WTC11 (cell line): ENCODE data around the gene FNDC3A. TPM values are rescaled to one million over a fixed set of nuclear protein-coding genes. Genes with fewer than 3 reads are reported as not detected.
"Not testable (repeated sequence)": the region's sequence is repeated elsewhere in the genome, so short reads cannot be mapped to it uniquely, and the experiment has no call there.

ENCODE experiments used
- ATAC-seq: fragments of 200-7000 bp; cut with Tn5 transposase; 2 replicates; pipeline ENCODE4 v1.10.0; 2021; ENCODE audit warnings: mild to moderate bottlenecking, moderate library complexity
- CTCF ChIA-PET: fragments of 300-600 bp; sonication (Branson Sonifier 250); formaldehyde crosslinking; loops from one replicate; lab custom pipeline; 2021; ENCODE audit warnings: antibody characterized with exemption; lab: Charles Lee
- POLR2A ChIA-PET: fragments of 350-600 bp; sonication (Branson Sonifier 250); formaldehyde crosslinking; loops from one replicate; lab custom pipeline; 2021; ENCODE audit warnings: antibody characterized with exemption; lab: Charles Lee
- DNase-seq: peaks from one replicate; pipeline ENCODE4 v3.0.0; 2021; ENCODE audit warnings: low spot score
- H3K27ac Mint-ChIP-seq: 2 replicates; pipeline ENCODE4 v1.8.0; 2021; ENCODE audit warnings: mixed read lengths
- H3K27me3 Mint-ChIP-seq: 2 replicates; pipeline ENCODE4 v1.8.0; 2021; ENCODE audit warnings: low read depth, mild to moderate bottlenecking, moderate library complexity, mixed read lengths
- H3K36me3 Mint-ChIP-seq: 2 replicates; pipeline ENCODE4 v1.8.0; 2021; ENCODE audit warnings: mixed read lengths
- H3K4me1 Mint-ChIP-seq: 2 replicates; pipeline ENCODE4 v1.8.0; 2022; ENCODE audit warnings: mixed read lengths
- H3K4me3 Mint-ChIP-seq: 2 replicates; pipeline ENCODE4 v1.8.0; 2021; ENCODE audit warnings: mild to moderate bottlenecking, moderate library complexity, mixed read lengths
- H3K9me3 Mint-ChIP-seq: 2 replicates; pipeline ENCODE4 v1.8.0; 2021; ENCODE audit warnings: mixed read lengths
- ATF1 ChIP-seq: sonication (generic); formaldehyde crosslinking; IDR thresholded peaks from 2 replicates; pipeline ENCODE4 v1.8.1; 2023; ENCODE audit warnings: mild to moderate bottlenecking, moderate library complexity, missing genetic modification reagents
- ATF2 ChIP-seq: sonication (generic); formaldehyde crosslinking; IDR thresholded peaks from 2 replicates; pipeline ENCODE4 v1.8.1; 2022; ENCODE audit warnings: low read depth, missing genetic modification reagents, borderline replicate concordance
- CREB1 ChIP-seq: sonication (generic); formaldehyde crosslinking; IDR thresholded peaks from 2 replicates; pipeline ENCODE4 v1.8.0; 2023; ENCODE audit warnings: mild to moderate bottlenecking, missing genetic modification reagents
- CREM ChIP-seq: sonication (generic); formaldehyde crosslinking; IDR thresholded peaks from 2 replicates; pipeline ENCODE4 v1.8.1; 2022; ENCODE audit warnings: mild to moderate bottlenecking, missing genetic modification reagents, moderate library complexity
- ELF4 ChIP-seq: sonication (generic); formaldehyde crosslinking; IDR thresholded peaks from 2 replicates; pipeline ENCODE4 v1.8.1; 2022; ENCODE audit warnings: low read depth, mild to moderate bottlenecking, moderate library complexity, missing genetic modification reagents
- ESRRA ChIP-seq: sonication (generic); formaldehyde crosslinking; IDR thresholded peaks from 2 replicates; pipeline ENCODE4 v1.8.1; 2022; ENCODE audit warnings: mild to moderate bottlenecking, missing genetic modification reagents, borderline replicate concordance
- GABPB1 ChIP-seq: sonication (generic); formaldehyde crosslinking; IDR thresholded peaks from 2 replicates; pipeline ENCODE4 v1.8.1; 2023; ENCODE audit warnings: mild to moderate bottlenecking, missing genetic modification reagents
- JUN ChIP-seq: sonication (generic); formaldehyde crosslinking; IDR thresholded peaks from 2 replicates; pipeline ENCODE4 v1.8.0; 2023; ENCODE audit warnings: mild to moderate bottlenecking, missing genetic modification reagents
- KAT7 ChIP-seq: sonication (generic); formaldehyde crosslinking; IDR thresholded peaks from 2 replicates; pipeline ENCODE4 v1.8.1; 2023; ENCODE audit warnings: missing genetic modification reagents, mild to moderate bottlenecking, borderline replicate concordance
- NFYB ChIP-seq: sonication (generic); formaldehyde crosslinking; conservative IDR thresholded peaks from 2 replicates; pipeline ENCODE4 v1.8.0; 2022; ENCODE audit warnings: low read depth, missing genetic modification reagents
- SOX15 ChIP-seq: fragments of 250-450 bp; sonication (Bioruptor Pico); IDR thresholded peaks from 2 replicates; pipeline ENCODE4 v1.9.0; 2021; ENCODE audit warnings: mild to moderate bottlenecking
- TEAD1 ChIP-seq: sonication (generic); formaldehyde crosslinking; IDR thresholded peaks from 2 replicates; pipeline ENCODE4 v1.8.0; 2022; ENCODE audit warnings: mild to moderate bottlenecking, missing genetic modification reagents
- ZBTB21 ChIP-seq: sonication (generic); formaldehyde crosslinking; IDR thresholded peaks from 2 replicates; pipeline ENCODE4 v1.8.1; 2023; ENCODE audit warnings: mild to moderate bottlenecking, missing genetic modification reagents, borderline replicate concordance
- ZMAT4 ChIP-seq: fragments of 250-450 bp; sonication (Bioruptor Pico); IDR thresholded peaks from 2 replicates; pipeline ENCODE4 v1.9.0; 2021; ENCODE audit warnings: mild to moderate bottlenecking
- ZNF232 ChIP-seq: sonication (generic); formaldehyde crosslinking; IDR thresholded peaks from 2 replicates; pipeline ENCODE4 v1.8.0; 2022; ENCODE audit warnings: mild to moderate bottlenecking, missing genetic modification reagents
- ZNF671 ChIP-seq: fragments of 250-450 bp; sonication (Bioruptor Pico); IDR thresholded peaks from 2 replicates; pipeline ENCODE4 v1.8.0; 2021; ENCODE audit warnings: mild to moderate bottlenecking
- ZSCAN18 ChIP-seq: fragments of 250-450 bp; sonication (Bioruptor Pico); IDR thresholded peaks from 2 replicates; pipeline ENCODE4 v2.1.2; 2022; ENCODE audit warnings: mild to moderate bottlenecking, moderate library complexity
- total RNA-seq: library from RNA; stranded (reverse); gene quantifications from 3 replicates; pipeline ENCODE4 v1.2.3, GENCODE V29; 2021
- TF ChIP-seq, protein P1 (sequence below): sonication (generic); formaldehyde crosslinking; IDR thresholded peaks from 2 replicates; pipeline ENCODE4 v1.8.1; 2022; ENCODE audit warnings: low read depth, mild to moderate bottlenecking, moderate library complexity, missing genetic modification reagents, borderline replicate concordance
- TF ChIP-seq, protein P2 (sequence below): fragments of 250-450 bp; sonication (Bioruptor Pico); IDR thresholded peaks from 2 replicates; pipeline ENCODE4 v1.9.0; 2021; ENCODE audit warnings: moderate library complexity, mild to moderate bottlenecking, inconsistent platforms, borderline replicate concordance
- TF ChIP-seq, protein P3 (sequence below): sonication (generic); formaldehyde crosslinking; IDR thresholded peaks from 2 replicates; pipeline ENCODE4 v1.8.0; 2022; ENCODE audit warnings: mild to moderate bottlenecking, missing genetic modification reagents

FNDC3A gene
- total RNA-seq, 1 experiment from 2014 or later: 24.8 TPM

GRCh38 chr13:49163162-49163561, 187.4 kb downstream of the FNDC3A start:
- DNase-seq, ATAC-seq, H3K27ac Mint-ChIP-seq, POLR2A ChIA-PET, H3K4me3 Mint-ChIP-seq, H3K27me3 Mint-ChIP-seq, CTCF ChIA-PET: not testable (repeated sequence)
- Mint-ChIP-seq H3K36me3 (peaks cover 48% of the 10 kb centered on the region), H3K4me1 (peaks cover 25% of the 10 kb centered on the region), H3K9me3 (peaks cover 29% of the 10 kb centered on the region)

DNA sequence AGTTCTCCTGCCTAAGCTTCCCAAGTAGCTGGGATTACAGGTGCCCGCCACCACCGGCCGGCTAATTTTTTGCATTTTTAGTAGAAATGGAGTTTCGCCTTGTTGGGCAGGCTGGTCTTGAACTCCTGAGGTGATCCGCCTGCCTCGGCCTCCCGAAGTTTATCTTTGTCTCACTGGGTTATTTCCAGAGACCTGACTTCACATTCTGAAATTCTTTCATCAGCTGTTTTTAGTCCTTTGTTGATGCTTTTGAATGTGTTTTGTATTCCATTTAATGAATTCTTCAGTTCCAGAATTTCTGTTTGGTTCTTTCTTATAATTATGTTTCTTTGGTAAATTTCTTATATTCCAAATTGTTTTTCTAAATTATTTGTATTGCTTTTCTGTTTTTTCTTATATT, 189.0 kb downstream of the FNDC3A start:
- DNase-seq (no peak), ATAC-seq (no peak)
- peaks cover 11% of the 10 kb centered on the region for H3K4me1 Mint-ChIP-seq
- H3K4me3 Mint-ChIP-seq: no peak overlapping the region
- no peak overlapping the region for H3K27ac Mint-ChIP-seq
- CTCF ChIA-PET: no interaction called here
- peaks cover 48% of the 10 kb centered on the region for H3K36me3 Mint-ChIP-seq
- H3K27me3 Mint-ChIP-seq: no peaks in the 10 kb centered on the region
- POLR2A ChIA-PET: no interaction called here
- peaks cover 29% of the 10 kb centered on the region for H3K9me3 Mint-ChIP-seq
- TF ChIP-seq JUN (no peak), ZSCAN18 (CRISPR knock-in tag) (no peak), ZBTB21 (CRISPR knock-in tag) (no peak), ATF2 (CRISPR knock-in tag) (no peak), ELF4 (CRISPR knock-in tag) (no peak), ESRRA (CRISPR knock-in tag) (no peak), ZMAT4 (CRISPR knock-in tag) (no peak), NFYB (CRISPR knock-in tag) (no peak), ZNF232 (CRISPR knock-in tag) (no peak), CREM (no peak), GABPB1 (no peak), CREB1 (CRISPR knock-in tag) (no peak), ZNF671 (CRISPR knock-in tag) (no peak), SOX15 (CRISPR knock-in tag) (no peak), TEAD1 (CRISPR knock-in tag) (no peak), KAT7 (no peak), ATF1 (no peak)
- TF ChIP-seq, protein P1, sequence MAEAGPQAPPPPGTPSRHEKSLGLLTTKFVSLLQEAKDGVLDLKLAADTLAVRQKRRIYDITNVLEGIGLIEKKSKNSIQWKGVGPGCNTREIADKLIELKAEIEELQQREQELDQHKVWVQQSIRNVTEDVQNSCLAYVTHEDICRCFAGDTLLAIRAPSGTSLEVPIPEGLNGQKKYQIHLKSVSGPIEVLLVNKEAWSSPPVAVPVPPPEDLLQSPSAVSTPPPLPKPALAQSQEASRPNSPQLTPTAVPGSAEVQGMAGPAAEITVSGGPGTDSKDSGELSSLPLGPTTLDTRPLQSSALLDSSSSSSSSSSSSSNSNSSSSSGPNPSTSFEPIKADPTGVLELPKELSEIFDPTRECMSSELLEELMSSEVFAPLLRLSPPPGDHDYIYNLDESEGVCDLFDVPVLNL: no peak
- TF ChIP-seq, protein P2, sequence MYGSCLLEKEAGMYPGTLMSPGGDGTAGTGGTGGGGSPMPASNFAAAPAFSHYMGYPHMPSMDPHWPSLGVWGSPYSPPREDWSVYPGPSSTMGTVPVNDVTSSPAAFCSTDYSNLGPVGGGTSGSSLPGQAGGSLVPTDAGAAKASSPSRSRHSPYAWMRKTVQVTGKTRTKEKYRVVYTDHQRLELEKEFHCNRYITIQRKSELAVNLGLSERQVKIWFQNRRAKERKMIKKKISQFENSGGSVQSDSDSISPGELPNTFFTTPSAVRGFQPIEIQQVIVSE (CRISPR knock-in tag): no peak
- TF ChIP-seq, protein P3, sequence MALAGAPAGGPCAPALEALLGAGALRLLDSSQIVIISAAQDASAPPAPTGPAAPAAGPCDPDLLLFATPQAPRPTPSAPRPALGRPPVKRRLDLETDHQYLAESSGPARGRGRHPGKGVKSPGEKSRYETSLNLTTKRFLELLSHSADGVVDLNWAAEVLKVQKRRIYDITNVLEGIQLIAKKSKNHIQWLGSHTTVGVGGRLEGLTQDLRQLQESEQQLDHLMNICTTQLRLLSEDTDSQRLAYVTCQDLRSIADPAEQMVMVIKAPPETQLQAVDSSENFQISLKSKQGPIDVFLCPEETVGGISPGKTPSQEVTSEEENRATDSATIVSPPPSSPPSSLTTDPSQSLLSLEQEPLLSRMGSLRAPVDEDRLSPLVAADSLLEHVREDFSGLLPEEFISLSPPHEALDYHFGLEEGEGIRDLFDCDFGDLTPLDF (CRISPR knock-in tag): no peak
